HG03558 (cell line): ENCODE data around the gene GALR3.

Experiments
- ATAC-seq: cut with Tn5 transposase; IDR thresholded peaks from one replicate; pipeline ENCODE4 v1.9.1; 2021; ENCODE audit warnings: moderate number of reproducible peaks; ENCODE audit not compliant: unreplicated experiment; ENCODE audit errors: extremely low read depth

The GALR3 gene

GRCh38 chr22:37802310-37803194 is 20.6 kb upstream of the GALR3 start:
- ATAC-seq = no peak

- ATAC-seq = no peak
Measured at GRCh38 chr22:37803195-37803638, 20.0 kb upstream of the GALR3 start.

GRCh38 chr22:37803639-37804351 is 19.4 kb upstream of the GALR3 start:
- no peak for ATAC-seq

- ATAC-seq = no peak
Measured at GRCh38 chr22:37804352-37804880, 18.8 kb upstream of the GALR3 start.

- ATAC-seq = no peak
Measured at GRCh38 chr22:37804881-37805809, 18.0 kb upstream of the GALR3 start.

GRCh38 chr22:37805810-37806277 is 17.3 kb upstream of the GALR3 start:
- no peak for ATAC-seq

- ATAC-seq = no peak
Measured at GRCh38 chr22:37806409-37807333, 16.5 kb upstream of the GALR3 start.

GRCh38 chr22:37807410-37808293 is 15.5 kb upstream of the GALR3 start, which contains the start of gene GCAT:
TSS of gene GCAT (plus strand) at chr22:37807934. CDS start at chr22:37807968, 34 bp downstream.
- ATAC-seq = no peak

- no peak for ATAC-seq
Measured at GRCh38 chr22:37808294-37808657, 14.9 kb upstream of the GALR3 start.

GRCh38 chr22:37809672-37810333 is 13.4 kb upstream of the GALR3 start:
- ATAC-seq = no peak

GRCh38 chr22:37811867-37812266 is 11.3 kb upstream of the GALR3 start:
- ATAC-seq = no peak

- ATAC-seq = no peak
Measured at GRCh38 chr22:37812869-37813678, 10.1 kb upstream of the GALR3 start.

- ATAC-seq = no peak
Measured at GRCh38 chr22:37815593-37815992, 7.6 kb upstream of the GALR3 start.

GRCh38 chr22:37816543-37817180 is 6.5 kb upstream of the GALR3 start:
- ATAC-seq = no peak

- ATAC-seq = no peak
Measured at GRCh38 chr22:37817705-37818408, 5.3 kb upstream of the GALR3 start.
